Fibroblast of lung (primary cell): ENCODE data around the gene FSTL4.

ENCODE experiments used
- EZH2 ChIP-seq: IDR thresholded peaks from 2 replicates; pipeline ENCODE4 v1.5.1; 2012; ENCODE audit warnings: low read length, control low read depth, mild to moderate bottlenecking; ENCODE audit errors: missing control alignments
- TF ChIP-seq, protein P1 (sequence below), 2 donors: IDR thresholded peaks in 1 of 2; conservative IDR thresholded peaks in 1 of 2; 1 replicate in 1 of 2; 2 replicates in 1 of 2; pipeline ENCODE4 v1.5.1; 2011 to 2012; ENCODE audit warnings: low read length in 2 of 2, control low read depth in 1 of 2, inconsistent platforms in 1 of 2, low read depth in 1 of 2, mild to moderate bottlenecking in 1 of 2

DNA sequence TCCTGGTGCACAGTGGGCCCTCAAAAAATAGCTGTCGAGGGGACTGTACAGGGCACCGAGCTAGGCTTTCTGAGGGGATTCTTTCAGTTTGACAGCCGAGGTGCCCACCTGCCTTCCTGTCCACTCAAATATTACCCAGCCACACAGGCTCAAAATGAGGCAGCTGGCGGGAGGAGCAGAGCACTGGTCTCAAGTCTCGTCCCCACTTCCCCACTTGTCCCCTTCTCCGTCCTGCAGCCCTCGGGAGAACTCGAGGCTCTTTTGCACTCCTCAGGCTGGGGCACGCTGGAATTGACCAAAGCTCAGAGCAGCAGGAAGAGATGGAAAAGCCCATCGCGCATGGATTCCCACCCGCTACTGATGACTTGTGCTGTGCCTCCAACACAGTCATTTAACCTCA, 375.4 kb downstream of the FSTL4 start:
- TF ChIP-seq, protein P1, sequence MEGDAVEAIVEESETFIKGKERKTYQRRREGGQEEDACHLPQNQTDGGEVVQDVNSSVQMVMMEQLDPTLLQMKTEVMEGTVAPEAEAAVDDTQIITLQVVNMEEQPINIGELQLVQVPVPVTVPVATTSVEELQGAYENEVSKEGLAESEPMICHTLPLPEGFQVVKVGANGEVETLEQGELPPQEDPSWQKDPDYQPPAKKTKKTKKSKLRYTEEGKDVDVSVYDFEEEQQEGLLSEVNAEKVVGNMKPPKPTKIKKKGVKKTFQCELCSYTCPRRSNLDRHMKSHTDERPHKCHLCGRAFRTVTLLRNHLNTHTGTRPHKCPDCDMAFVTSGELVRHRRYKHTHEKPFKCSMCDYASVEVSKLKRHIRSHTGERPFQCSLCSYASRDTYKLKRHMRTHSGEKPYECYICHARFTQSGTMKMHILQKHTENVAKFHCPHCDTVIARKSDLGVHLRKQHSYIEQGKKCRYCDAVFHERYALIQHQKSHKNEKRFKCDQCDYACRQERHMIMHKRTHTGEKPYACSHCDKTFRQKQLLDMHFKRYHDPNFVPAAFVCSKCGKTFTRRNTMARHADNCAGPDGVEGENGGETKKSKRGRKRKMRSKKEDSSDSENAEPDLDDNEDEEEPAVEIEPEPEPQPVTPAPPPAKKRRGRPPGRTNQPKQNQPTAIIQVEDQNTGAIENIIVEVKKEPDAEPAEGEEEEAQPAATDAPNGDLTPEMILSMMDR (conservative IDR thresholded peaks at IDR 0.05 in 1 of 2, IDR thresholded peaks at IDR 0.05 in 1 of 2; ENCODE audit: low read depth in 1 of 2, low read length in 2 of 2): no peak
- TF ChIP-seq EZH2: no peak
